Activated naive CD4-positive, alpha-beta T cell treated with anti-CD3 and anti-CD28 coated beads, Interleukin-2, amount 50 U/mL, for 16 hours (primary cell): ENCODE data around the gene NRF1.
"Not testable (repeated sequence)": the region's sequence is repeated elsewhere in the genome, so short reads cannot be mapped to it uniquely, and the experiment has no call there.

ENCODE experiments used
- DNase-seq: peaks from one replicate; pipeline ENCODE4 v3.0.0-alpha.2; 2020

The NRF1 gene

GRCh38 chr7:129650056-129650758 is 38.7 kb downstream of the NRF1 start:
- DNase-seq: no peak

GRCh38 chr7:129652914-129653313 is 41.4 kb downstream of the NRF1 start:
- DNase-seq: no peak

GRCh38 chr7:129655811-129656210 is 44.3 kb downstream of the NRF1 start:
- DNase-seq: no peak

- no peak for DNase-seq
These were observed 45.8 kb downstream of the NRF1 start for GRCh38 chr7:129657363-129657762.

GRCh38 chr7:129659907-129660306 is 48.4 kb downstream of the NRF1 start:
- DNase-seq: not testable (repeated sequence)

GRCh38 chr7:129661645-129662182 is 50.2 kb downstream of the NRF1 start:
- DNase-seq: no peak

- not testable (repeated sequence) for DNase-seq
These were observed 51.7 kb downstream of the NRF1 start for GRCh38 chr7:129663240-129663639.

GRCh38 chr7:129664029-129665012 is 52.8 kb downstream of the NRF1 start:
- DNase-seq: no peak

GRCh38 chr7:129665013-129665401 is 53.5 kb downstream of the NRF1 start:
- no peak for DNase-seq

GRCh38 chr7:129667116-129667515 is 55.6 kb downstream of the NRF1 start:
- no peak for DNase-seq

- no peak for DNase-seq
These were observed 56.0 kb downstream of the NRF1 start for GRCh38 chr7:129667551-129667950.

- DNase-seq: no peak
These were observed 58.4 kb downstream of the NRF1 start for GRCh38 chr7:129669901-129670300.

GRCh38 chr7:129670656-129671055 is 59.1 kb downstream of the NRF1 start:
- no peak for DNase-seq

- no peak for DNase-seq
These were observed 59.7 kb downstream of the NRF1 start for GRCh38 chr7:129671266-129671665.

GRCh38 chr7:129674475-129674874 is 63.0 kb downstream of the NRF1 start:
- DNase-seq: not testable (repeated sequence)

- DNase-seq: no peak
These were observed 64.0 kb downstream of the NRF1 start for GRCh38 chr7:129675521-129675920.

- no peak for DNase-seq
These were observed 64.7 kb downstream of the NRF1 start for GRCh38 chr7:129676017-129676897.

GRCh38 chr7:129677796-129678195 is 66.3 kb downstream of the NRF1 start:
- DNase-seq: no peak

GRCh38 chr7:129678606-129679005 is 67.1 kb downstream of the NRF1 start:
- no peak for DNase-seq

- DNase-seq: no peak
These were observed 68.9 kb downstream of the NRF1 start for GRCh38 chr7:129680400-129680799.

- no peak for DNase-seq
These were observed 73.3 kb downstream of the NRF1 start for GRCh38 chr7:129684777-129685176.

GRCh38 chr7:129686063-129686462 is 74.5 kb downstream of the NRF1 start:
- DNase-seq: no peak
